ENCODE measurements around the gene ABHD12B.

DNA sequence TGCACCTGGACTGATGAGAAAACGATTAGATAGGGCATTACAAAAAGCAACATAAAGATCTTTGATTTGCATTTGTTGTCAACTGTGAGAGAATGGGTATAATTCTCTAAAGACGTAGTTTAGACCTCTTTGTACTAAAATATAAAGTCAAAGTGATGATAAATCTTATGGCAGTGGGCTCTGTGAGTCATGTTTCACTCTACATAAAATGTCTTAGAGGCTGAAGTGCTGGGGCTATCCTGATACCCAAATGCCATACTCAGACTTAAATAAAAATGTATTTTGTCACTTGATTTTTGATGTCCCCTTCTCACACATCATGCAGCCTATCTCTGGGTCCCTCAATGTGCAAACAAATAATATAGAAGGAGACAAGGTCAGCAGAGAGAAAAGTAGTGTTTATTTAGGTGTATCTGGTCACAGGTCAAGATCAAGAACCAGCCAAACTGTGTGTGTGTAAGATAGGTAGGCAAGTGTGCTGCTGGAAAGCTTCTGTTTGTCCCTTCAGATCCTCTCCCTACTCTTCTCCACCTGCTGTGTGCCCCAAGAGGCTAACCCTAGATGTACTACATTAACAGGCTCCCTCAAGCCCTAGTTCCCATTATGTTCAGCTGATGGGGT lies 33.9 kb upstream of the ABHD12B start:
- TF ChIP-seq POLR2AphosphoS5 (IDR thresholded peaks at IDR 0.05) (no peak), POLR2A (IDR thresholded peaks at IDR 0.05) (no peak)
- TF ChIP-seq, protein P1, sequence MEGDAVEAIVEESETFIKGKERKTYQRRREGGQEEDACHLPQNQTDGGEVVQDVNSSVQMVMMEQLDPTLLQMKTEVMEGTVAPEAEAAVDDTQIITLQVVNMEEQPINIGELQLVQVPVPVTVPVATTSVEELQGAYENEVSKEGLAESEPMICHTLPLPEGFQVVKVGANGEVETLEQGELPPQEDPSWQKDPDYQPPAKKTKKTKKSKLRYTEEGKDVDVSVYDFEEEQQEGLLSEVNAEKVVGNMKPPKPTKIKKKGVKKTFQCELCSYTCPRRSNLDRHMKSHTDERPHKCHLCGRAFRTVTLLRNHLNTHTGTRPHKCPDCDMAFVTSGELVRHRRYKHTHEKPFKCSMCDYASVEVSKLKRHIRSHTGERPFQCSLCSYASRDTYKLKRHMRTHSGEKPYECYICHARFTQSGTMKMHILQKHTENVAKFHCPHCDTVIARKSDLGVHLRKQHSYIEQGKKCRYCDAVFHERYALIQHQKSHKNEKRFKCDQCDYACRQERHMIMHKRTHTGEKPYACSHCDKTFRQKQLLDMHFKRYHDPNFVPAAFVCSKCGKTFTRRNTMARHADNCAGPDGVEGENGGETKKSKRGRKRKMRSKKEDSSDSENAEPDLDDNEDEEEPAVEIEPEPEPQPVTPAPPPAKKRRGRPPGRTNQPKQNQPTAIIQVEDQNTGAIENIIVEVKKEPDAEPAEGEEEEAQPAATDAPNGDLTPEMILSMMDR (IDR thresholded peaks at IDR 0.05) = no peak

Measured in gastroesophageal sphincter (tissue), 3 donors.